HepG2 (cell line): ENCODE results near the gene FNBP1L. TPM values are rescaled to one million over a fixed set of nuclear protein-coding genes. Genes with fewer than 3 reads are reported as not detected.

Experiments
- ATF7 ChIP-seq, 2 experiments: fragments of 450-650 bp in 1 of 2; sonication (generic) in 1 of 2; formaldehyde crosslinking in 1 of 2; IDR thresholded peaks; 2 replicates each; pipeline versions ENCODE4 v1.4.0 to v1.6.1; 2016 to 2020; ENCODE audit warnings: antibody characterized with exemption in 1 of 2, mild to moderate bottlenecking in 1 of 2, missing genetic modification reagents in 1 of 2
- FOSL2 ChIP-seq: sonication (generic); formaldehyde crosslinking; IDR thresholded peaks from 2 replicates; pipeline ENCODE4 v1.4.0; 2020; ENCODE audit warnings: missing genetic modification reagents
- FOXK2 ChIP-seq: fragments of 450-650 bp; IDR thresholded peaks from 2 replicates; pipeline ENCODE4 v1.6.1; 2016
- GABPB1 ChIP-seq: IDR thresholded peaks from 2 replicates; pipeline ENCODE4 v1.6.1; 2016; ENCODE audit warnings: mild to moderate bottlenecking, missing genetic modification reagents, moderate library complexity, missing compliant biosample characterization
- GFI1 ChIP-seq: sonication (generic); formaldehyde crosslinking; IDR thresholded peaks from 2 replicates; pipeline ENCODE4 v1.5.0; 2020; ENCODE audit warnings: missing genetic modification reagents, mild to moderate bottlenecking, borderline replicate concordance
- HCFC1 ChIP-seq: fragments of 150-350 bp; IDR thresholded peaks from 2 replicates; pipeline ENCODE4 v1.6.1; 2014; ENCODE audit warnings: low read depth, low read length
- KDM6A ChIP-seq: IDR thresholded peaks from 2 replicates; pipeline ENCODE4 v1.6.1; 2016; ENCODE audit warnings: low read depth
- KLF9 ChIP-seq: IDR thresholded peaks from 2 replicates; pipeline ENCODE4 v1.6.1; 2016; ENCODE audit warnings: low read depth
- MTA1 ChIP-seq: sonication (generic); formaldehyde crosslinking; IDR thresholded peaks from 2 replicates; pipeline ENCODE4 v1.4.0; 2020; ENCODE audit warnings: missing genetic modification reagents, mild to moderate bottlenecking, borderline replicate concordance
- NFYC ChIP-seq: IDR thresholded peaks from 2 replicates; pipeline ENCODE4 v1.6.1; 2016; ENCODE audit warnings: missing genetic modification reagents, missing compliant biosample characterization
- POGZ ChIP-seq: sonication (generic); formaldehyde crosslinking; IDR thresholded peaks from 2 replicates; pipeline ENCODE4 v1.4.0; 2020; ENCODE audit warnings: mild to moderate bottlenecking, missing genetic modification reagents
- PPARG ChIP-seq: conservative IDR thresholded peaks from 2 replicates; pipeline ENCODE4 v1.6.1; 2016; ENCODE audit warnings: missing biosample characterization, missing genetic modification reagents
- RXRB ChIP-seq: IDR thresholded peaks from 2 replicates; pipeline ENCODE4 v1.6.1; 2016; ENCODE audit warnings: borderline replicate concordance, missing genetic modification reagents, missing compliant biosample characterization
- TOE1 ChIP-seq: sonication (generic); formaldehyde crosslinking; IDR thresholded peaks from 2 replicates; pipeline ENCODE4 v1.4.0; 2020; ENCODE audit warnings: mild to moderate bottlenecking, missing genetic modification reagents
- ZEB1 ChIP-seq: IDR thresholded peaks from 2 replicates; pipeline ENCODE4 v1.6.1; 2012; ENCODE audit warnings: mild to moderate bottlenecking, low read depth, inconsistent platforms; ENCODE audit not compliant: insufficient replicate concordance
- ZNF230 ChIP-seq: sonication (generic); formaldehyde crosslinking; IDR thresholded peaks from 2 replicates; pipeline ENCODE4 v1.4.0; 2020; ENCODE audit warnings: mild to moderate bottlenecking, missing genetic modification reagents
- ZNF350 ChIP-seq: sonication (generic); formaldehyde crosslinking; IDR thresholded peaks from 2 replicates; pipeline ENCODE4 v1.4.0; 2020; ENCODE audit warnings: mild to moderate bottlenecking, low read depth, missing genetic modification reagents, borderline replicate concordance
- ZNF615 ChIP-seq: sonication (generic); formaldehyde crosslinking; IDR thresholded peaks from 2 replicates; pipeline ENCODE4 v1.5.0; 2020; ENCODE audit warnings: mild to moderate bottlenecking, missing genetic modification reagents, borderline replicate concordance
- polyA plus RNA-seq, 8 experiments: library from polyadenylated mRNA; depleted of rRNA in 3 of 8; stranded (reverse) in 7 of 8; unstranded in 1 of 8; fragments of >200 nt; fragmentation: Illumina TruSeq in 4 of 8; extraction: Trizol in 4 of 8; gene quantifications; 2 replicates each; pipeline versions ENCODE4 v1.2.1 to v1.2.3, GENCODE V29; 2011 to 2016; ENCODE audit warnings: low read depth in 4 of 8, missing spikeins in 1 of 8, mixed read lengths in 1 of 8; ENCODE audit not compliant: insufficient read depth in 1 of 8
- total RNA-seq, 5 experiments: library from RNA; depleted of rRNA; stranded (reverse); fragments of >200 nt; fragmentation: Illumina TruSeq; extraction: Trizol; gene quantifications; 2 replicates each; pipeline ENCODE4 v1.2.3, GENCODE V29; 2016; ENCODE audit warnings: low read depth in 1 of 5
- TF ChIP-seq, protein P1 (sequence below): sonication (generic); formaldehyde crosslinking; IDR thresholded peaks from 2 replicates; pipeline ENCODE4 v1.5.0; 2020; ENCODE audit warnings: mild to moderate bottlenecking, missing genetic modification reagents, borderline replicate concordance
- TF ChIP-seq, protein P2 (sequence below): sonication (generic); formaldehyde crosslinking; IDR thresholded peaks from 2 replicates; pipeline ENCODE4 v1.9.0; 2022; ENCODE audit warnings: low read depth, missing genetic modification reagents

FNBP1L gene
- total and polyA plus RNA-seq, 2 of the 13 experiments (the other 11 are each of a cell fraction or from before 2014, with no cell fraction given) = 24.1 to 27.1 TPM

DNA sequence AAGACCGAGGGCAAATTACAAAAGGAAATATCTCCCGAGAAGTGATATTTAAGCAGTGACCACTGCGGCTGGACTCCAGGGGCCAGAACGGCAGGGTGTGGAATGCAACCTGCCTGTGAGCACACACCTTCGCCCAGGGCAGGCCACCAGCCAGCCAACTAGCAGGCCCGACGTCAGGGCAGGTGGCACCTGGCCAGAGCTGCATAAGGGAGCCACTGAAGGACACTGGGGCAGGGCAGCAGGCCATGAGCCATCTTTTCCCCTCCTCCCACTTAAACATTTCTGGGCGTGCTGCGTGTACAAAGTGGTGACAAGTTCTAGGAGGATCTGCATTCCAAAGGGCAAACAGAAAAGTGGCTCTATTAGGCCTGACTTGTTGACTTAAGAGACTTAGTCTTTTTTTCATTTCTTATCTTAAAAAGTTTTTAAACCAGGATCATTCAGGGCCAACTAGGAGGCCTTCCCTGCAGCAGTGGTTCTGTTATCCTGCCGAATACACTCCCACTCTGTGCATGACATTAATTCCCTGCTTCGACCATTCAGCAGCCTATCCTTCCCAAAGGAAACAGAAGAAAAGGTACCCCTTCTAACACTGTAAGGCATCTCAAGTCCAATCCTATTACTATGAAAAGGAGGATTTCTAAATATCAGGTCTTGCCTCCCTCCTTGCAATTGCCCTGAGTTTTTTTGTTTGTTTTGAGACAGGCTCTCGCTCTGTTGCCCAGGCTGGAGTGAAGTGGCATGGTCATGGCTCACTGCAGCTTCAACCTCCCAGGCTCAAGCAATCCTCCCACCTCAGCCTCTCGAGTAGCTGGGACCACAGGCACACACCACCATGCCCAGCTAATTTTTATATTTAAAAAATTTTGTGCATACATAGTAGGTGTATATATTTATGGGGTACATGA, 137.4 kb downstream of the FNBP1L start (continued):
- TF ChIP-seq, protein P1, sequence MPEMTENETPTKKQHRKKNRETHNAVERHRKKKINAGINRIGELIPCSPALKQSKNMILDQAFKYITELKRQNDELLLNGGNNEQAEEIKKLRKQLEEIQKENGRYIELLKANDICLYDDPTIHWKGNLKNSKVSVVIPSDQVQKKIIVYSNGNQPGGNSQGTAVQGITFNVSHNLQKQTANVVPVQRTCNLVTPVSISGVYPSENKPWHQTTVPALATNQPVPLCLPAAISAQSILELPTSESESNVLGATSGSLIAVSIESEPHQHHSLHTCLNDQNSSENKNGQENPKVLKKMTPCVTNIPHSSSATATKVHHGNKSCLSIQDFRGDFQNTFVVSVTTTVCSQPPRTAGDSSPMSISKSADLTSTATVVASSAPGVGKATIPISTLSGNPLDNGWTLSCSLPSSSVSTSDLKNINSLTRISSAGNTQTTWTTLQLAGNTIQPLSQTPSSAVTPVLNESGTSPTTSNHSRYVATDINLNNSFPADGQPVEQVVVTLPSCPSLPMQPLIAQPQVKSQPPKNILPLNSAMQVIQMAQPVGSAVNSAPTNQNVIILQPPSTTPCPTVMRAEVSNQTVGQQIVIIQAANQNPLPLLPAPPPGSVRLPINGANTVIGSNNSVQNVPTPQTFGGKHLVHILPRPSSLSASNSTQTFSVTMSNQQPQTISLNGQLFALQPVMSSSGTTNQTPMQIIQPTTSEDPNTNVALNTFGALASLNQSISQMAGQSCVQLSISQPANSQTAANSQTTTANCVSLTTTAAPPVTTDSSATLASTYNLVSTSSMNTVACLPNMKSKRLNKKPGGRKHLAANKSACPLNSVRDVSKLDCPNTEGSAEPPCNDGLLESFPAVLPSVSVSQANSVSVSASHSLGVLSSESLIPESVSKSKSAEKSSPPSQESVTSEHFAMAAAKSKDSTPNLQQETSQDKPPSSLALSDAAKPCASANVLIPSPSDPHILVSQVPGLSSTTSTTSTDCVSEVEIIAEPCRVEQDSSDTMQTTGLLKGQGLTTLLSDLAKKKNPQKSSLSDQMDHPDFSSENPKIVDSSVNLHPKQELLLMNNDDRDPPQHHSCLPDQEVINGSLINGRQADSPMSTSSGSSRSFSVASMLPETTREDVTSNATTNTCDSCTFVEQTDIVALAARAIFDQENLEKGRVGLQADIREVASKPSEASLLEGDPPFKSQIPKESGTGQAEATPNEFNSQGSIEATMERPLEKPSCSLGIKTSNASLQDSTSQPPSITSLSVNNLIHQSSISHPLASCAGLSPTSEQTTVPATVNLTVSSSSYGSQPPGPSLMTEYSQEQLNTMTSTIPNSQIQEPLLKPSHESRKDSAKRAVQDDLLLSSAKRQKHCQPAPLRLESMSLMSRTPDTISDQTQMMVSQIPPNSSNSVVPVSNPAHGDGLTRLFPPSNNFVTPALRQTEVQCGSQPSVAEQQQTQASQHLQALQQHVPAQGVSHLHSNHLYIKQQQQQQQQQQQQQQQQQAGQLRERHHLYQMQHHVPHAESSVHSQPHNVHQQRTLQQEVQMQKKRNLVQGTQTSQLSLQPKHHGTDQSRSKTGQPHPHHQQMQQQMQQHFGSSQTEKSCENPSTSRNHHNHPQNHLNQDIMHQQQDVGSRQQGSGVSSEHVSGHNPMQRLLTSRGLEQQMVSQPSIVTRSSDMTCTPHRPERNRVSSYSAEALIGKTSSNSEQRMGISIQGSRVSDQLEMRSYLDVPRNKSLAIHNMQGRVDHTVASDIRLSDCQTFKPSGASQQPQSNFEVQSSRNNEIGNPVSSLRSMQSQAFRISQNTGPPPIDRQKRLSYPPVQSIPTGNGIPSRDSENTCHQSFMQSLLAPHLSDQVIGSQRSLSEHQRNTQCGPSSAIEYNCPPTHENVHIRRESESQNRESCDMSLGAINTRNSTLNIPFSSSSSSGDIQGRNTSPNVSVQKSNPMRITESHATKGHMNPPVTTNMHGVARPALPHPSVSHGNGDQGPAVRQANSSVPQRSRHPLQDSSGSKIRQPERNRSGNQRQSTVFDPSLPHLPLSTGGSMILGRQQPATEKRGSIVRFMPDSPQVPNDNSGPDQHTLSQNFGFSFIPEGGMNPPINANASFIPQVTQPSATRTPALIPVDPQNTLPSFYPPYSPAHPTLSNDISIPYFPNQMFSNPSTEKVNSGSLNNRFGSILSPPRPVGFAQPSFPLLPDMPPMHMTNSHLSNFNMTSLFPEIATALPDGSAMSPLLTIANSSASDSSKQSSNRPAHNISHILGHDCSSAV (CRISPR knock-in tag) = no peak
- TF ChIP-seq ATF7 (IDR thresholded peaks at IDR 0.05) = no peak
- no peak for TF ChIP-seq ATF7 (CRISPR knock-in tag; IDR thresholded peaks at IDR 0.05)
- peak; percentile 44 for TF ChIP-seq POGZ
- TF ChIP-seq TOE1 = no peak
- no peak for TF ChIP-seq HCFC1
- TF ChIP-seq ZEB1 = peak; percentile 91
- no peak for TF ChIP-seq FOXK2
- 0 out of 2 replicates have a peak, but pooled peaks have one; percentile 20 for TF ChIP-seq KDM6A
- peak; percentile 61 for TF ChIP-seq PPARG (CRISPR knock-in tag)
- TF ChIP-seq KLF9 = no peak
- peak; percentile 64; the same call in 1 of the 2 replicates for TF ChIP-seq ZNF350
- peak; percentile 71 for TF ChIP-seq FOSL2 (CRISPR knock-in tag)
- TF ChIP-seq ZNF230 (CRISPR knock-in tag) = no peak
- TF ChIP-seq RXRB (CRISPR knock-in tag) = peak; percentile 70; the same call in 1 of the 2 replicates
- peak; percentile 46; the same call in 1 of the 2 replicates for TF ChIP-seq GFI1 (CRISPR knock-in tag)
- no peak for TF ChIP-seq ZNF615 (CRISPR knock-in tag)
- TF ChIP-seq, protein P2, sequence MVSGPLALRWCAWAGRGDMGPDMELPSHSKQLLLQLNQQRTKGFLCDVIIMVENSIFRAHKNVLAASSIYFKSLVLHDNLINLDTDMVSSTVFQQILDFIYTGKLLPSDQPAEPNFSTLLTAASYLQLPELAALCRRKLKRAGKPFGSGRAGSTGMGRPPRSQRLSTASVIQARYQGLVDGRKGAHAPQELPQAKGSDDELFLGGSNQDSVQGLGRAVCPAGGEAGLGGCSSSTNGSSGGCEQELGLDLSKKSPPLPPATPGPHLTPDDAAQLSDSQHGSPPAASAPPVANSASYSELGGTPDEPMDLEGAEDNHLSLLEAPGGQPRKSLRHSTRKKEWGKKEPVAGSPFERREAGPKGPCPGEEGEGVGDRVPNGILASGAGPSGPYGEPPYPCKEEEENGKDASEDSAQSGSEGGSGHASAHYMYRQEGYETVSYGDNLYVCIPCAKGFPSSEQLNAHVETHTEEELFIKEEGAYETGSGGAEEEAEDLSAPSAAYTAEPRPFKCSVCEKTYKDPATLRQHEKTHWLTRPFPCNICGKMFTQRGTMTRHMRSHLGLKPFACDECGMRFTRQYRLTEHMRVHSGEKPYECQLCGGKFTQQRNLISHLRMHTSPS (CRISPR knock-in tag) = peak; percentile 58; the same call in 1 of the 2 replicates
- peak; percentile 35; the same call in 1 of the 2 replicates for TF ChIP-seq GABPB1 (CRISPR knock-in tag)
- TF ChIP-seq NFYC = peak; percentile 49
- TF ChIP-seq MTA1 (CRISPR knock-in tag) = peak; percentile 83; the same call in 1 of the 2 replicates
